ENCODE data around the gene GRAMD2B.

GRAMD2B gene

DNA sequence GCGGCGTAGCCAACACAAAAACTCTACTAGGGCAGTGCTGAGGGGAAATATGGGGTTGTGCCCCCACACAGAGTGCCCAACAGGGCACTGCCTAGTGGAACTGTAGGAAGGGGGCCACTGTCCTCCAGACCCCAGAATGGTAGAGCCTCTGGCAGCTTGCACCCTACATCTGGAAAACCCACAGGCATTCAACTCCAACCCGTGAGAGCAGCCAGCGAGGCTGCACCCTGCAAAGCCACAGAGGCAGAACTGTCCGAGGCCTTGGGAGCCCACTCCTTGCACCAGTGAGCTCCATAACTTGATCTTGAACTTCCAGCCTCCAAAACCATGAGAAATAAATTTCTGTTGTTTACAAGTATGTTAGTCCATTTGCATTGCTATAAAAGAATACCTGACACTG is 27.7 kb downstream of the GRAMD2B start:
- H3K27me3 Mint-ChIP-seq = no peaks in the 10 kb centered on the region
- H3K4me1 Mint-ChIP-seq (ENCODE audit: low read depth) = peaks cover 72% of the 10 kb centered on the region
- no peak overlapping the region for H3K4me3 Mint-ChIP-seq
- no peaks in the 10 kb centered on the region for H3K9me3 Mint-ChIP-seq
- peaks cover 11% of the 10 kb centered on the region for H3K36me3 Mint-ChIP-seq (ENCODE audit: low read depth)
- peak overlapping the region; percentile 95 for H3K27ac Mint-ChIP-seq

DNA sequence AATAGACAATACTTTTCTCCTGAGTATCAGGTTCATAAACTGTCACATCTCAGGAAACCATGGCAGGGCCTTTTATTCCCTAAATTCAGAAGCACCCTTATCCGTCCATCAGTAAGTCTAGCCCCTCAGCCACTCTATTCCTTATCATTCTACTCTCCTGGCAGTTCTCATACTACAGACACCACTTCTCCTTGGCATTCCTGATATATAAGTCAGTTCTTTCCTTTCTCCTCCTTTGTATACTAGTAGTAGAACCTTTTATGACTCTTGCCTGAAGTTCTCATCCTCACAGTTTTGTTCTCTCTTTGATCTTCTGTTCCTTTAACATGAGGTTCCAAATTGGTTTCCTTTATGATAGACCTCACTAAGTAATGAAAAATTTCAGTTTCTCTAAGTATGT is 29.3 kb downstream of the GRAMD2B start:
- Mint-ChIP-seq H3K4me3 (no peak overlapping the region), H3K36me3 (ENCODE audit: low read depth) (peaks cover 6% of the 10 kb centered on the region), H3K9me3 (no peaks in the 10 kb centered on the region), H3K27me3 (no peaks in the 10 kb centered on the region), H3K27ac (no peak overlapping the region), H3K4me1 (ENCODE audit: low read depth) (peaks cover 58% of the 10 kb centered on the region)

DNA sequence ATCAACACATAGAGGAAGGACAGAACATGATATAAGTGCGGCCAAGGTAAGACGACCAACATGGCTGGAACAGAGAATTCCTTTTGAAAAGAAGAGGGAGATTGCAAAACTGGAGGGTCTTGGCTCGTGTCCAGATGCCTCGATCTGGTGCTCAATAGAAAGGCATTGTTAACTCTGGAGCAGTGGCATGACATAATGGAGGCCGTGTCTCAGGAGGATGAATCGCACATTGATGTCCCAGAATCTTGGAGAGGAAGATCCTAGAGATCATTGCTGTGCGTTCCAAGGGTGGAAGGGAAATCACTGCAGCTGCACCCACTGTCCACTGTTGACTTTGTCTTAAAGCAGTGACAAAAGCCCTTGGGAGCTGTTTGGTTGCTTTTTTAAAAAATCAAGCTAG is 30.9 kb downstream of the GRAMD2B start:
- Mint-ChIP-seq H3K4me3 (no peak overlapping the region), H3K27ac (no peak overlapping the region), H3K9me3 (no peaks in the 10 kb centered on the region), H3K36me3 (ENCODE audit: low read depth) (peaks cover 11% of the 10 kb centered on the region), H3K27me3 (no peaks in the 10 kb centered on the region), H3K4me1 (ENCODE audit: low read depth) (peaks cover 42% of the 10 kb centered on the region)

DNA sequence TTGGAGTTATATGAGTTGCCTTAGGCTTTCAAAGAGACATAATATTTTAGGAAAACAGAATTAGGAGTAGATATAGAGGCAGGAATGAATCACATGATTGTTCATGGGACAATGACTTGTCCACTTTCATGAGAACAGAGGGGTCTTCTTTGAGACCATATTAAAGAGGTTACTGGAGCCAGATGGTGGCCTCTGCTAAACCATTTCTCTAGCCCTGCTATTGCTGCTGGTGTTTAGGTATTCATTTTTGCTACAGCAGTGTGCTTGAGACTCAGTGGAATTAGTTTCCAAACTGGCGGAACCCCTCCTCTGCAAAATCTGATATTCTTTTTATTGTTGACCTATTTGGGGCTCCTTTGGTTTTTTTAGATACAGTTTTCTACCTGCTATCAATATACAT is 31.3 kb downstream of the GRAMD2B start:
- H3K27ac Mint-ChIP-seq = no peak overlapping the region
- H3K4me1 Mint-ChIP-seq (ENCODE audit: low read depth) = peaks cover 40% of the 10 kb centered on the region
- H3K9me3 Mint-ChIP-seq = no peaks in the 10 kb centered on the region
- H3K27me3 Mint-ChIP-seq = no peaks in the 10 kb centered on the region
- H3K4me3 Mint-ChIP-seq = no peak overlapping the region
- H3K36me3 Mint-ChIP-seq (ENCODE audit: low read depth) = peaks cover 11% of the 10 kb centered on the region

DNA sequence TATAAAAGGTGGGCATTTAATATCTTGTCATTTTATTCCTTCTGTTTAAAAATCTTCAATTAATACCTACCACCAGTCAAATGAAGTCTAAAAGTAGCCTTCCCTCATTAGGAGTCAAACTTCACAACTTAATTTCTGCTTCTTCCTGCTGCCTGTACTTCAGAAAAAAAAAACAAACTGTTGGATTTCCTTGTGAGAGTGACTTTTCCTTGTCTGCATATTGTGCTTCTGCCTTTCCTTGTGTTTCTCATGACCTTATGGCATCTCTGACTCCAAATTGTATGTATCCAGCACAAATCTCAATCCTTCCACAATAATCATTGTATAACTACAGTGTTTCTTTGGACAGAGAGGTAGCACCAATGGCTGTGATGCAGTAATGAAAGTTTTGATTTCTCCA is 32.1 kb downstream of the GRAMD2B start:
- peaks cover 11% of the 10 kb centered on the region for H3K36me3 Mint-ChIP-seq (ENCODE audit: low read depth)
- H3K27me3 Mint-ChIP-seq = no peaks in the 10 kb centered on the region
- H3K9me3 Mint-ChIP-seq = no peaks in the 10 kb centered on the region
- H3K27ac Mint-ChIP-seq = no peak overlapping the region
- H3K4me3 Mint-ChIP-seq = no peak overlapping the region
- peaks cover 33% of the 10 kb centered on the region for H3K4me1 Mint-ChIP-seq (ENCODE audit: low read depth)

DNA sequence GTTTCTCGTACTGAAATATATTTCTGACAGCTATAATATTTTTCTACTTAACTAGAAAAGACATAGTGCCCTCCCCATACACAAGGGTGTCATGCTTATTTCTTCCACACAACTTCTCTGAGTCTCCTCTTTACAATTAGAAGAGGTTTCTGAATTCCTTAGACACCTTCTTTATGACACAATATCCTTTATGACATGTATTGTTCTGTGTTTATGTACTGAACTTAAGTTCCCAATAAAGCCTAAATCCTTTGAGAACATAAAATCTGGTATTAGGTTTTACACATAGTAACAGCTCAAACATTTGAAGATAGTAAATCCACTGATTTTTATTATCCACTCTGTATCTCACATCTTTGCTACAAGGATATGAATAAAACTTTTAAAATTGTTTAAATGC is 32.5 kb downstream of the GRAMD2B start:
- Mint-ChIP-seq H3K4me3 (no peak overlapping the region), H3K4me1 (ENCODE audit: low read depth) (peaks cover 28% of the 10 kb centered on the region), H3K9me3 (no peaks in the 10 kb centered on the region), H3K27ac (no peak overlapping the region), H3K36me3 (ENCODE audit: low read depth) (peaks cover 16% of the 10 kb centered on the region), H3K27me3 (no peaks in the 10 kb centered on the region)

DNA sequence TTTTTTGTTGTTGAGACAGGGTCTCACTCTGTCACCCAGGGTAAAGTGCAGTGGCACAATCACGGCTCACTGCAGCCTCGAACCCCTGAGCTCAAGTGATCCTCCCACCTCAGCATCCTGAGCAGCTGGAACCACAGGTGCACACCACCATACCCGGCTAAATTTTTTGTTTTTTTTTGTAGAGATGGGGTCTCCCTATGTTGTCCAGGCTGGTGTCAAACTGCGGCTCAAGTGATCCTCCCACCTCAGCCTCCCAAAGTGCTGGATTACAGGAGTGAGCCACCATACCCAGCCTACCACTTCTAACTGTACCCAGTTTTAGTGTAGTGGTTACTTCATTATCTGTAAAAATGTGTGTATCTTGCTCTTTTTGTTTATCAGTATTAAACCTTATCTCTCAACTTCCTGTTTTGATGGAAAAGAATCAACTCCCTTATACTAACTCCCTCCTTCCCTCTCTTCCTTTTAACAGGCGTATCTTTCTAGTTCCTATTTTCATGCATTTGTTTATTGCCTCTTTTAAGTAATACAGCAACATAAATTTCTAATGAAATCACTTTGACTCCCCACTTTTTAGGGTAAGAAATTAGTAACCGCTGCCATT is 33.1 kb downstream of the GRAMD2B start:
- H3K4me3 Mint-ChIP-seq = no peak overlapping the region
- no peaks in the 10 kb centered on the region for H3K9me3 Mint-ChIP-seq
- H3K27ac Mint-ChIP-seq = no peak overlapping the region
- H3K4me1 Mint-ChIP-seq (ENCODE audit: low read depth) = peaks cover 22% of the 10 kb centered on the region
- H3K27me3 Mint-ChIP-seq = no peaks in the 10 kb centered on the region
- H3K36me3 Mint-ChIP-seq (ENCODE audit: low read depth) = peaks cover 19% of the 10 kb centered on the region

DNA sequence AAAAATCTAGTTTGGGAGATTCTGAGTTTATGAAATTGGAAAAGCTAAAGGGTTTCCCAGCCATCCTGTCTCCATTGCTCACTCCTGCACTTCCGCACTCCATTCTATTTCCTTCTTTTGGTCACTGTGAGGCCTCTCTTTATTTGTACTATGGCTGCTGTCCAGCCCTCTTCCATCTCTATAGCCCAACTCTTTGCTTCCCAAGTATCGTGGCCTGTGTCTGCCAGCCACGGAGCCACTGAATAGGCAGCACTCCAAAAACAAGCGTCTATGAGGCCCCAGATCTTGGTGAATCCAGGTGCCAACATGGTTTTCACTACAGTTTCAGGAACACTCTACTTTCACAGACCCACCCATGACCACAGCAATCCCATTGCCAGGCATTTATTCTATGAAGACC is 37.2 kb downstream of the GRAMD2B start:
- H3K27me3 Mint-ChIP-seq = no peaks in the 10 kb centered on the region
- no peak overlapping the region for H3K27ac Mint-ChIP-seq
- H3K36me3 Mint-ChIP-seq (ENCODE audit: low read depth) = peaks cover 18% of the 10 kb centered on the region
- H3K4me1 Mint-ChIP-seq (ENCODE audit: low read depth) = peaks cover 17% of the 10 kb centered on the region
- H3K4me3 Mint-ChIP-seq = no peak overlapping the region
- H3K9me3 Mint-ChIP-seq = no peaks in the 10 kb centered on the region

DNA sequence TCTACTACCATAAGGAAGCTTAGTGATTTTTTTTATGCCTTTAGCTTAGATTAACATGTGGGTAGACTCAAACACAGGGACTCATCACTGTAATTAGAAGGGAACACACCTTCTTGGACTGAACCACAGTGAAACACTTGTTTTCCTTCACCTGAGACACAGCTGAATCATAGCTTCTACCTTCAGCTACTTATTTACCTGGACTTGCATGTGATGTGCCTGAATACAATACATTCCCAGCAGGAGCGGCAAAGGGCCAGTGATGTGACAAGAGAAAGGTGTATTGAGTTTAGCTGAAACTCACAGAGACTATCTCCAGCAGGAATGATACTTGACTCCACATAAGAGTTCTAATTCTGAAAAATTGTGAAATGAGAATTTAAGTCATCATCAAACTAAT is 37.8 kb downstream of the GRAMD2B start:
- Mint-ChIP-seq H3K4me1 (ENCODE audit: low read depth) (peaks cover 17% of the 10 kb centered on the region), H3K27ac (no peak overlapping the region), H3K36me3 (ENCODE audit: low read depth) (peaks cover 18% of the 10 kb centered on the region), H3K4me3 (no peak overlapping the region), H3K27me3 (no peaks in the 10 kb centered on the region), H3K9me3 (no peaks in the 10 kb centered on the region)

DNA sequence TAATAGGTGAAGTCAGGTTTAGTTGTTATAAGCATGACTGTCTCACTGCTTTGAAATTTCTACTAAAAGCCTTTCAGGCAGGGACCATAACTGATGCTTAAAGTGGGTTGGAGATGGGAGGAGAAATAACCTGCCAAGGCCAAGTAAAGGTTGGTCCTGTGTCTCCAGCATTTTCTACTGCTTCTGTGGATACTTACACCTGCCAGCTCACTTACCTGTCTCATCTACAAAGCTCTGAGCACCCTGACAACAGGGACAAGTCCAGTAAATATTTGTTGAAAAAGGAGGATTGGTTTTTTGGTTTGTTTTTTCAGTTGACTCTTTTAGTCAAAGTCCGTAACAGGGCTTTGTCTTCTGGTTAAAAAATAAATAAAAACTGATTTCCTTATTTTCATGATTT is 38.6 kb downstream of the GRAMD2B start:
- Mint-ChIP-seq H3K27ac (no peak overlapping the region), H3K4me3 (no peak overlapping the region), H3K9me3 (no peaks in the 10 kb centered on the region), H3K27me3 (no peaks in the 10 kb centered on the region), H3K4me1 (ENCODE audit: low read depth) (peaks cover 17% of the 10 kb centered on the region), H3K36me3 (ENCODE audit: low read depth) (peaks cover 26% of the 10 kb centered on the region)

DNA sequence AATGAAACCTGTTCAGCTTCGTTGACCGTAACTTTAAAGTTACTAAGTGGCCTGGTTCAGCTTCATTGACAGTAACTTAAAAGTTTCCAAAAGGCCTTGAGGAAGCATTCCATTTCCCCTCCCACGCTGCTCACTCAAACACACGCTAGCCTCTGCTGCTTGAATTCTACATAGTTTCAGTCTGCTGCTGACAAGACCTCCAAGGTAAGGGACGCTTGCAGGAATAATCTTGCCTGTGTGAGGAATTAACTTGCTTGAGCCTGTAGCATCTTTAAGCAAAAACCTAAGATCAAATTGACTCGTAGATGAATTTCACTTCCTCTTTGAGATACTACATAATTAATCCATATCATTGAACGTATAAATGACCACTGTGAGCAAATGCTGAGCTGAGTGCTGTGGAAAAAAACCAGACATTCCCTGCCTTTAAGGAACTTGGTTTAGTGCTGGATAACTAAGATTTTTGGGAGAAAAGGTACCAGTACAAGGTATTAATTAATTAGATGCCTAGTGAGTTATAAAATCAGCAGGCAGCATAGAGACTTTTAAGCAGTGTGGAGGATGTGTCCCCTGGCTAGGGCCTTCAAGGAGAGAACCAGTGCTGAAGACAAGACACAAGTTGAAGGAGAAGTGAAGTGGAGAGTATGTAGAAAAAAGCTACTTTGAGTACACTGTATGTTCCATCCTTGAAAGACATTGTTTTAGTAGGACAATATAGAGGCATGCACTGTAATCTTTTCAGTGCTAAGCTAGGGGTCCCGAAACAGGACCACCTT is 39.2 kb downstream of the GRAMD2B start:
- Mint-ChIP-seq H3K27me3 (no peaks in the 10 kb centered on the region), H3K27ac (no peak overlapping the region), H3K4me1 (ENCODE audit: low read depth) (peaks cover 17% of the 10 kb centered on the region), H3K36me3 (ENCODE audit: low read depth) (peaks cover 26% of the 10 kb centered on the region), H3K9me3 (no peaks in the 10 kb centered on the region), H3K4me3 (no peak overlapping the region)

DNA sequence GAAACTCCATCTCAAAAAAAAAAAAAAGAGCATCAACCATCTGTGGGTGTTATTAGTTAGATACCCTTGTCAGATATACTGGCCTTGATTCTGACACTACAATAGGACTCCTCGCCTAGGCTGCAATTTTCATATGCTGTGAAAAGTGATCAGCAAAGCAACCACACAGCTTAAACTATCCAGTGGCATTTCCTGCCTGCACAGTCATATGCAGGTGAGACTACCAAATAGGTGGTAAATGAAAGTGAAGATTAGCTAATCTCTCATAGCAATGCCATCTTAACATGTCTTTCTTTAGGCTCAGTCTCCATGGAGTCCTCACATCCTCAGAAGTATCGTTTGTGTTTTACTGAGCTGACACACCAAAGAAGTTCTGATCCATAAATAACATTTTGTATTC is 40.8 kb downstream of the GRAMD2B start:
- Mint-ChIP-seq H3K27ac (no peak overlapping the region), H3K4me1 (ENCODE audit: low read depth) (peaks cover 17% of the 10 kb centered on the region), H3K9me3 (no peaks in the 10 kb centered on the region), H3K36me3 (ENCODE audit: low read depth) (peaks cover 21% of the 10 kb centered on the region), H3K4me3 (no peak overlapping the region), H3K27me3 (no peaks in the 10 kb centered on the region)

DNA sequence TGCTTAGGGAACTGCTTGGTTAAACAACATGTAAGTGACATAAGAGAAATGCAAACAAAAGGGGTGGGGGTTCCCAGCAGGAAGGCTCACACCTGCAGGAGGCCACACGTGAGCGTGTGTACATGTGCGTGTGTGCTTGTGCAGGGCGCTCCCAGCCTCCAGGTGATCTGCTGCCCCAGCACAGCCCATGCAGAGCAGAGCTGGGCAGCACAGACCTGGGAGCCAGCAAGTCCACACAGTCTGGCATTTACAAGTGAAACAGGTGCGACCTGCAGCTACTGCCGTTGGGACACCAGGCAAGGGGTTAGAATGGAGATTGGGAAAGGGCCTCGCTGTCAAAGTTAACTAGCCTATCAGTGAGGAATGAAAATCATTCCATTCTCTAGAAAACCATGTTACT is 41.8 kb downstream of the GRAMD2B start:
- H3K27me3 Mint-ChIP-seq = no peaks in the 10 kb centered on the region
- H3K27ac Mint-ChIP-seq = no peak overlapping the region
- no peak overlapping the region for H3K4me3 Mint-ChIP-seq
- peaks cover 17% of the 10 kb centered on the region for H3K4me1 Mint-ChIP-seq (ENCODE audit: low read depth)
- no peaks in the 10 kb centered on the region for H3K9me3 Mint-ChIP-seq
- peaks cover 26% of the 10 kb centered on the region for H3K36me3 Mint-ChIP-seq (ENCODE audit: low read depth)

DNA sequence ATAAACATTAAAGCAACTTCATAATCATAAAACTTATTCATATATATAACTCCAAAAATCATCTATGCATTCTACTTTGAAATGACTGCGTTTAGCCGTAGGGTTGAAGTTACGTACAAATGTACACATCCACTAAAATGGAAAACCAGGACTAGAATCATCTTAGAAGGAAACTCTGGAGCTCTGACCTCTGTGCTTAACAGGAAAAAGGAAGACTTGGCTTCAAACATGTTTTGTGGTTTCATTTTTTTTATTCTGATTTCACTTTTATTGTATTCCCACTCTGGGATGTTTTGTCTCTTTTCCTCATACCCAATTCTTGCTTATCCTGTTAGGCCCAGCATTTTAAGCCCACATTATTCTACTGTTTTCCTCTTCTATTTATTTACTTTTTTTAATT is 44.9 kb downstream of the GRAMD2B start:
- Mint-ChIP-seq H3K4me3 (no peak overlapping the region), H3K36me3 (ENCODE audit: low read depth) (peaks cover 32% of the 10 kb centered on the region), H3K27me3 (no peaks in the 10 kb centered on the region), H3K4me1 (ENCODE audit: low read depth) (peaks cover 17% of the 10 kb centered on the region), H3K27ac (no peak overlapping the region), H3K9me3 (no peaks in the 10 kb centered on the region)

DNA sequence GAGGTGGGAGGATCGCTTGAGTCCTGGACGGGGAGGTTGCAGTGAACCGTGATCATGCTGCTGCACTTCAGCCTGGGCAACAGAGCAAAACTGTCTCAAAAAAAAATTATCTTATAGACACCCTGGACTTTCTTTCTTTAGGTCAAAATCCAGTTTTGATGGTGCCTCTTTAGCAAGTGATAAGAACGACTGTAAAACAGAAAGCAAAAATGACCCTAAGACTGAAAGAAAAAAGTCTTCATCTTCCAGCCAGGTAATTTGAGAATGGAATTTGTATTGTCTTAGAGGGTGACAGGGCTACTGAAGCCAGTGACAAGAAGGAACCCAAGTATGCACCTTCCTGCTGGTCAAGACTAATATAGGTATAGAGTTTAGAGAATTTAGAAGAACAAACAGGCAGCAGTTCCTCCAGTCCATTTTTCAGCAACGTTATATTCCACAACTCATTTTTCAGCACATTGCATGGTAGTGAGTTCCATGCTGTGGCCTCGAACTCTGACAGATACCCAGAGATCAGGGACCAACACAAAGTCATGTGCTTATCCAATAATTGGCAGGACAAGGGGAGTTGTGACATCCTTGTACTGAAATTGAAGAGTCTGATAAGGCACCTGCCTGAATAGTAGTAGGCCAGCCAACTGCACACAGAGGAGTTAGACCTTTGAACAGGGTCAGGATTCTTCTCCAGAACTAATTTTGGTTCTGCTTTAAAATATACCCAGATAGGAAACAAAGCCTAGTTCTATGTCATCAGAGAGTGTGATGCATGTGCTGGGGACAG is 46.5 kb downstream of the GRAMD2B start:
- no peaks in the 10 kb centered on the region for H3K27me3 Mint-ChIP-seq
- no peaks in the 10 kb centered on the region for H3K9me3 Mint-ChIP-seq
- H3K27ac Mint-ChIP-seq = no peak overlapping the region
- no peak overlapping the region for H3K4me3 Mint-ChIP-seq
- H3K36me3 Mint-ChIP-seq (ENCODE audit: low read depth) = peaks cover 31% of the 10 kb centered on the region
- peaks cover 5% of the 10 kb centered on the region for H3K4me1 Mint-ChIP-seq (ENCODE audit: low read depth)
